Measurements from ENCODE around the gene C17orf107. TPM values are rescaled to one million over a fixed set of nuclear protein-coding genes. Genes with fewer than 3 reads are reported as not detected.
A peak's percentile ranks its signal among the peaks of the same experiment; 100 is the strongest.

Gene C17orf107
- total RNA-seq, 1 donor from 2014 or later = 1.8 TPM

DNA sequence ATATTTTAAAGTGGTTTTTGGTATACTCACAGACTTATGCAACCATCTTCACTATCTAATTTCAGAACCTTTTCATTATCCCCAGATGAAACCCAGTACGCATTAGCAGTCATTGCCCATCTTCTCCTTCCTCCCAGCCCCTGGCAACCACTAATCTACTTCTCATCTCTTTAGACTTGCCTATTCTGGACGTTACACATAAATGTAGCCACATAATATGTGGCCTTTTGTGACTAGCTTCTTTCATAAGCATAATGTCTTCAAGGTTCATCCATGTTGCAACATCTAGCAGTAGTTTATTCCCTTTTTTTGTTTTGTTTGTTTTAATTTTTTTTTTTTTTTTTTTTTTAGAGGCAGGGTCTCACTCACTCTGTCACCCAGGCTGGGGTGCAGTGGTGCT lies 28.5 kb upstream of the C17orf107 start:
- TF ChIP-seq, protein P1, sequence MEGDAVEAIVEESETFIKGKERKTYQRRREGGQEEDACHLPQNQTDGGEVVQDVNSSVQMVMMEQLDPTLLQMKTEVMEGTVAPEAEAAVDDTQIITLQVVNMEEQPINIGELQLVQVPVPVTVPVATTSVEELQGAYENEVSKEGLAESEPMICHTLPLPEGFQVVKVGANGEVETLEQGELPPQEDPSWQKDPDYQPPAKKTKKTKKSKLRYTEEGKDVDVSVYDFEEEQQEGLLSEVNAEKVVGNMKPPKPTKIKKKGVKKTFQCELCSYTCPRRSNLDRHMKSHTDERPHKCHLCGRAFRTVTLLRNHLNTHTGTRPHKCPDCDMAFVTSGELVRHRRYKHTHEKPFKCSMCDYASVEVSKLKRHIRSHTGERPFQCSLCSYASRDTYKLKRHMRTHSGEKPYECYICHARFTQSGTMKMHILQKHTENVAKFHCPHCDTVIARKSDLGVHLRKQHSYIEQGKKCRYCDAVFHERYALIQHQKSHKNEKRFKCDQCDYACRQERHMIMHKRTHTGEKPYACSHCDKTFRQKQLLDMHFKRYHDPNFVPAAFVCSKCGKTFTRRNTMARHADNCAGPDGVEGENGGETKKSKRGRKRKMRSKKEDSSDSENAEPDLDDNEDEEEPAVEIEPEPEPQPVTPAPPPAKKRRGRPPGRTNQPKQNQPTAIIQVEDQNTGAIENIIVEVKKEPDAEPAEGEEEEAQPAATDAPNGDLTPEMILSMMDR (conservative IDR thresholded peaks at IDR 0.05) = no peak
- Mint-ChIP-seq H3K9me3 (no peaks in the 10 kb centered on the region), H3K4me1 (peaks cover 7% of the 10 kb centered on the region), H3K4me3 (no peak overlapping the region), H3K36me3 (ENCODE audit: low read depth) (no peaks in the 10 kb centered on the region), H3K27ac (ENCODE audit: unreplicated experiment) (no peak overlapping the region), H3K27me3 (ENCODE audit: low read depth) (no peaks in the 10 kb centered on the region)
- DNase-seq (ENCODE audit: low read depth, low spot score) = no peak

DNA sequence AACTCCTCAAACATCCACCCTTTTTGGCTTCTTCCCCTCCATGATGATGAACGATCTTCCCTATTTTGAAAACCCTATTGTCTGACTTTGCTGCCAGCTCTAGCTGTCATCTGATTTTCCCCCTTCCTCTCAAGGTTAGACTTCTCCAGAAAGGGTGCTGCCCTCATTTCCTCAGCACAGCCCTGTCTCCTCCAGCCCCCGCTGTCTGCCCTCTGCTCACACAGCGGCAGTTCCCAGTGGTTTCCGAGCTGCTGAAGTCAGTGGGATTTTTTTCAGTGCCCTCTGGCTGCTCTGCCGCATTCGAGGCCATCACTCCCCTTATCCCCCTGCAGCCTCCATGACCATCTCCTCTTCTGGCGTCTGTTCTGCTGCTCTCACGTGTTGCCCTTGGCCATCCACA lies 26.6 kb upstream of the C17orf107 start:
- Mint-ChIP-seq H3K27me3 (ENCODE audit: low read depth) (no peaks in the 10 kb centered on the region), H3K9me3 (no peaks in the 10 kb centered on the region), H3K4me3 (no peak overlapping the region), H3K27ac (ENCODE audit: unreplicated experiment) (peak overlapping the region; percentile 10), H3K4me1 (peaks cover 13% of the 10 kb centered on the region), H3K36me3 (ENCODE audit: low read depth) (no peaks in the 10 kb centered on the region)
- TF ChIP-seq, protein P1 (conservative IDR thresholded peaks at IDR 0.05) = no peak
- no peak for DNase-seq (ENCODE audit: low read depth, low spot score)

DNA sequence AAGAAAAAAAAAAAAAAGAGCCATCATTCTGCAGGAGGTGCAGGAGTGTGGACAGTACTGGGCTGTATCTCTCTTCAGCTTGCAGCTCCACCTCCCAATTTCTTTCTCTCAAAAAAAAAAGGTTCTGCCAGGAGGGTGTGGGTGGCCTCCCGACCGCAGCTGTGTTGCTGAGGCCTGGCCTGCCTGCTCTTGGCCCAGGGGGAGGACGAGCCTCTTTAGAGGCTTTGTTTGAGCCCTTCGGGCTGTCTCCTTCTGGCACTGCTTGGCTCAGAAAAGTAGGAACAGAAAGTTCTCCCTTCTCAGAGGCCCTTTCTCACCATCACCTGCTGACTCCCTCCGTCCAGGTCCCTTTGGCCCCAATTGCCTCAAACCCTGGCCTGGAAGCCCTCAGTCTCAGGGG lies 22.2 kb upstream of the C17orf107 start:
- no peaks in the 10 kb centered on the region for H3K9me3 Mint-ChIP-seq
- H3K27ac Mint-ChIP-seq (ENCODE audit: unreplicated experiment) = no peak overlapping the region
- peaks cover 13% of the 10 kb centered on the region for H3K4me1 Mint-ChIP-seq
- H3K36me3 Mint-ChIP-seq (ENCODE audit: low read depth) = peaks cover 3% of the 10 kb centered on the region
- no peak for DNase-seq (ENCODE audit: low read depth, low spot score)
- H3K4me3 Mint-ChIP-seq = no peak overlapping the region
- TF ChIP-seq, protein P1 (conservative IDR thresholded peaks at IDR 0.05) = no peak
- no peaks in the 10 kb centered on the region for H3K27me3 Mint-ChIP-seq (ENCODE audit: low read depth)

DNA sequence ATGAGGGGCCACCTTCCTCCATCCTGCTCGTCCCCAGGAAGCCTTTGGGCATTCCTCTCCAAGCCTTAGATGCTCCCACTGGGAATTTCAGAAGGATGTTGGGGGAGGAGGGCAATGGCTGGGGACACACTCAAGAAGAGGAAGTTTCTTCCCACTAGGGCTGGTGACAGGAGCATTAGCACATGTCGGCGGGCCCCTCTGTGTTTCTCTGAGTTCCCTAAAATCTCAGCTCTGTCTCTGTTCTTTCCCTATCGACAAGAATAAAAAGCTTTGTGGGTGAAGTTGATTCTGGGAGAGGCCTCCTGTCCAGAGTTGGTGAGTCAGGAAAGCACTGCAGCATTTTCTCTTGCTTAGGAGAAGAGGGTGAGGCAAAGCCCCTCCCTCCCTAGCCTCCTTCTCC lies 19.7 kb upstream of the C17orf107 start:
- H3K4me3 Mint-ChIP-seq = no peak overlapping the region
- H3K27ac Mint-ChIP-seq (ENCODE audit: unreplicated experiment) = peak overlapping the region; percentile 24
- DNase-seq (ENCODE audit: low read depth, low spot score) = no peak
- H3K36me3 Mint-ChIP-seq (ENCODE audit: low read depth) = peaks cover 3% of the 10 kb centered on the region
- no peaks in the 10 kb centered on the region for H3K27me3 Mint-ChIP-seq (ENCODE audit: low read depth)
- H3K9me3 Mint-ChIP-seq = no peaks in the 10 kb centered on the region
- TF ChIP-seq, protein P1 (conservative IDR thresholded peaks at IDR 0.05) = no peak
- peaks cover 7% of the 10 kb centered on the region for H3K4me1 Mint-ChIP-seq

DNA sequence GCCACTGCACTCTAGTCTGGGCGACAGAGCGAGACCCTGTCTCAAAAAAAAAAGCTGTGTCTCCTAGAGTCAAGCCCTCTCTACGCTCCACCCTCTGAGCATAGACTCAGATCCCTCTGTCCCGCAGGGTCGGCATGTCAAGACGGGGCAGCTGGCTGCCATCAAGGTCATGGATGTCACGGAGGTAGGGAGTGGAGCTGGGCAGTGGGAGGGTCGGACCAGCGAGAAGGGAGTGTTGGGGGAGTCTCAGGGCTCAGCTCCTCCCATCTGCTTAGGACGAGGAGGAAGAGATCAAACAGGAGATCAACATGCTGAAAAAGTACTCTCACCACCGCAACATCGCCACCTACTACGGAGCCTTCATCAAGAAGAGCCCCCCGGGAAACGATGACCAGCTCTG lies 18.5 kb upstream of the C17orf107 start:
- Mint-ChIP-seq H3K27me3 (ENCODE audit: low read depth) (no peaks in the 10 kb centered on the region), H3K4me1 (peaks cover 7% of the 10 kb centered on the region), H3K36me3 (ENCODE audit: low read depth) (peaks cover 6% of the 10 kb centered on the region), H3K27ac (ENCODE audit: unreplicated experiment) (no peak overlapping the region), H3K9me3 (no peaks in the 10 kb centered on the region), H3K4me3 (no peak overlapping the region)
- TF ChIP-seq, protein P1 (conservative IDR thresholded peaks at IDR 0.05) = no peak
- DNase-seq (ENCODE audit: low read depth, low spot score) = no peak
